ENCODE data around the gene LSMEM2. TPM values are rescaled to one million over a fixed set of nuclear protein-coding genes. Genes with fewer than 3 reads are reported as not detected.
"Not testable (repeated sequence)": the region's sequence is repeated elsewhere in the genome, so short reads cannot be mapped to it uniquely, and the experiment has no call there.

LSMEM2 gene
- total RNA-seq, 1 donor from 2014 or later, result 2.7 TPM

GRCh38 chr3:50264383-50264963 is 14.4 kb upstream of the LSMEM2 start:
- DNase-seq (ENCODE audit: low read depth), result peak; percentile 93

- peak; percentile 58 for DNase-seq (ENCODE audit: low read depth)
Measured at GRCh38 chr3:50264964-50265485, 13.9 kb upstream of the LSMEM2 start.

- no peak for DNase-seq (ENCODE audit: low read depth)
Measured at GRCh38 chr3:50265571-50265970, 13.3 kb upstream of the LSMEM2 start.

- no peak for DNase-seq (ENCODE audit: low read depth)
Measured at GRCh38 chr3:50266017-50266416, 12.9 kb upstream of the LSMEM2 start.

- no peak for DNase-seq (ENCODE audit: low read depth)
Measured at GRCh38 chr3:50266836-50267235, 12.1 kb upstream of the LSMEM2 start.

- DNase-seq (ENCODE audit: low read depth), result peak; percentile 69
Measured at GRCh38 chr3:50267280-50267913, 11.5 kb upstream of the LSMEM2 start.

GRCh38 chr3:50268276-50268675 is 10.6 kb upstream of the LSMEM2 start:
- DNase-seq (ENCODE audit: low read depth), result no peak

- peak; percentile 65 for DNase-seq (ENCODE audit: low read depth)
Measured at GRCh38 chr3:50268703-50269451, 10.0 kb upstream of the LSMEM2 start, which contains the start of gene SEMA3B. SEMA3B (plus strand) TSS chr3:50269147; CDS start chr3:50269241, 94 bp downstream.

- DNase-seq (ENCODE audit: low read depth), result no peak
Measured at GRCh38 chr3:50269460-50269859, 9.4 kb upstream of the LSMEM2 start.

- DNase-seq (ENCODE audit: low read depth), result peak; percentile 67
Measured at GRCh38 chr3:50269977-50270413, 8.9 kb upstream of the LSMEM2 start.

GRCh38 chr3:50270422-50271224 is 8.3 kb upstream of the LSMEM2 start:
- peak; percentile 51 for DNase-seq (ENCODE audit: low read depth)

GRCh38 chr3:50271314-50271936 is 7.5 kb upstream of the LSMEM2 start:
- no peak for DNase-seq (ENCODE audit: low read depth)

GRCh38 chr3:50272538-50272910 is 6.4 kb upstream of the LSMEM2 start:
- not testable (repeated sequence) for DNase-seq (ENCODE audit: low read depth)

GRCh38 chr3:50272911-50273688 is 5.8 kb upstream of the LSMEM2 start:
- peak; percentile 77 for DNase-seq (ENCODE audit: low read depth)

- DNase-seq (ENCODE audit: low read depth), result no peak
Measured at GRCh38 chr3:50273689-50274065, 5.2 kb upstream of the LSMEM2 start.

- no peak for DNase-seq (ENCODE audit: low read depth)
Measured at GRCh38 chr3:50274371-50275104, 4.3 kb upstream of the LSMEM2 start.

GRCh38 chr3:50275141-50275995 is 3.5 kb upstream of the LSMEM2 start:
- DNase-seq (ENCODE audit: low read depth), result no peak

- no peak for DNase-seq (ENCODE audit: low read depth)
Measured at GRCh38 chr3:50275996-50276761, 2.7 kb upstream of the LSMEM2 start.
